Measurements from ENCODE around the gene BMPR1A.

DNA sequence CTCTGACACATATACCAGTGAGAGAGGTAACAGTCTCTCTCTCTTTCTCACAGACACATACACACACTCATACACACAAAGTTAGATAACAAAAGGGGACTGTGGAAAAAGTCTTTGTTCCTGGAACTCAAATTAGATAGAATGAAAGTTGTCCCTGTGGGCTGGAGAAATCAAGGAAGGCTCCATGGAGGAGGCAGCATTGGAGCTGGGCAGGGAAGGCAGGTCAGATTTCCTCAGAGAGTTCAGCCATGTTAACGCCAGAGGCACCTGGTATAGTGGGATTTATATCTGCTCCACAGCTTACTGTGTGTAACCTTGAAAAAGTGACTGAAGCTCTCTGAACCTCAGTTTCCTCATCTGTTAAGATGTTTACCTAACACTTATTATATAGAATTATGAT is 49.4 kb upstream of the BMPR1A start:
- TF ChIP-seq, protein P1, sequence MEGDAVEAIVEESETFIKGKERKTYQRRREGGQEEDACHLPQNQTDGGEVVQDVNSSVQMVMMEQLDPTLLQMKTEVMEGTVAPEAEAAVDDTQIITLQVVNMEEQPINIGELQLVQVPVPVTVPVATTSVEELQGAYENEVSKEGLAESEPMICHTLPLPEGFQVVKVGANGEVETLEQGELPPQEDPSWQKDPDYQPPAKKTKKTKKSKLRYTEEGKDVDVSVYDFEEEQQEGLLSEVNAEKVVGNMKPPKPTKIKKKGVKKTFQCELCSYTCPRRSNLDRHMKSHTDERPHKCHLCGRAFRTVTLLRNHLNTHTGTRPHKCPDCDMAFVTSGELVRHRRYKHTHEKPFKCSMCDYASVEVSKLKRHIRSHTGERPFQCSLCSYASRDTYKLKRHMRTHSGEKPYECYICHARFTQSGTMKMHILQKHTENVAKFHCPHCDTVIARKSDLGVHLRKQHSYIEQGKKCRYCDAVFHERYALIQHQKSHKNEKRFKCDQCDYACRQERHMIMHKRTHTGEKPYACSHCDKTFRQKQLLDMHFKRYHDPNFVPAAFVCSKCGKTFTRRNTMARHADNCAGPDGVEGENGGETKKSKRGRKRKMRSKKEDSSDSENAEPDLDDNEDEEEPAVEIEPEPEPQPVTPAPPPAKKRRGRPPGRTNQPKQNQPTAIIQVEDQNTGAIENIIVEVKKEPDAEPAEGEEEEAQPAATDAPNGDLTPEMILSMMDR (conservative IDR thresholded peaks at IDR 0.05) = no peak
- no peak for TF ChIP-seq EZH2 (IDR thresholded peaks at IDR 0.05; ENCODE audit: low read depth)

All from PC-9 (cell line).